Fibroblast of the aortic adventitia (primary cell): Measurements from ENCODE around the gene HSF4. TPM values are rescaled to one million over a fixed set of nuclear protein-coding genes. Genes with fewer than 3 reads are reported as not detected.

Experiments
- DNase-seq: peaks from one replicate; pipeline ENCODE4 v3.0.0-alpha.2; 2010; ENCODE audit warnings: low read depth
- H3K4me3 ChIP-seq: 2 replicates; pipeline ENCODE4 v1.5.1; 2011; ENCODE audit warnings: low read depth, mild to moderate bottlenecking, control low read depth, low read length, moderate library complexity
- CTCF ChIP-seq: IDR thresholded peaks from 2 replicates; pipeline ENCODE4 v1.5.1; 2011; ENCODE audit warnings: mild to moderate bottlenecking, low read length, control low read depth, inconsistent platforms; ENCODE audit not compliant: insufficient read depth
- total RNA-seq: library from RNA; depleted of rRNA; stranded (reverse); fragments of >200 nt; gene quantifications from 2 replicates; pipeline ENCODE4 v1.2.3, GENCODE V29; 2012; ENCODE audit warnings: low replicate concordance

The HSF4 gene
- total RNA-seq, 1 donor: 6.4 TPM

GRCh38 chr16:67181346-67181745, 16.8 kb downstream of the HSF4 start:
- H3K4me3 ChIP-seq: peak overlapping the region; percentile 15
- peak; percentile 93 for DNase-seq
- TF ChIP-seq CTCF: no peak

- no peak for DNase-seq
- no peak for TF ChIP-seq CTCF
Observed at GRCh38 chr16:67182288-67182687, 17.7 kb downstream of the HSF4 start.

GRCh38 chr16:67183284-67183626, 18.7 kb downstream of the HSF4 start:
- TF ChIP-seq CTCF: no peak
- no peak for DNase-seq
- peak overlapping the region; percentile 76 for H3K4me3 ChIP-seq

More at GRCh38 chr16:67182288-67182687, 17.7 kb downstream of the HSF4 start:
- H3K4me3 ChIP-seq: peak overlapping the region; percentile 76

GRCh38 chr16:67183627-67184452, 19.3 kb downstream of the HSF4 start, which contains the start of gene MATCAP1:
TSS of gene MATCAP1 (minus strand) at chr16:67183963. CDS start at chr16:67180610, 3,353 bp downstream.
- no peak for TF ChIP-seq CTCF
- DNase-seq: peak; percentile 98
- H3K4me3 ChIP-seq: peak within 1 kb of the TSS; percentile 76

- DNase-seq: no peak
- TF ChIP-seq CTCF: no peak
- peak overlapping the region; percentile 76 for H3K4me3 ChIP-seq
Observed at GRCh38 chr16:67184453-67184994, 20.0 kb downstream of the HSF4 start.

- TF ChIP-seq CTCF: peak; percentile 89
- DNase-seq: peak; percentile 93
- H3K4me3 ChIP-seq: peak overlapping the region; percentile 39
Observed at GRCh38 chr16:67184995-67185650, 20.6 kb downstream of the HSF4 start.
